OCI-LY3 (cell line): Measurements from ENCODE around the gene PTPRJ.

Source experiments
- CTCF ChIP-seq: fragments of 200-600, 300-600 bp; sonication (generic); IDR thresholded peaks from 2 replicates; pipeline ENCODE4 v1.5.1; 2014; ENCODE audit warnings: antibody characterized with exemption, low read length, low read depth
- EZH2phosphoT487 ChIP-seq: fragments of 200-600 bp; shearing (Covaris generic); IDR thresholded peaks from 2 replicates; pipeline ENCODE4 v1.6.1; 2018; ENCODE audit warnings: antibody characterized with exemption, mixed run types, low read depth

DNA sequence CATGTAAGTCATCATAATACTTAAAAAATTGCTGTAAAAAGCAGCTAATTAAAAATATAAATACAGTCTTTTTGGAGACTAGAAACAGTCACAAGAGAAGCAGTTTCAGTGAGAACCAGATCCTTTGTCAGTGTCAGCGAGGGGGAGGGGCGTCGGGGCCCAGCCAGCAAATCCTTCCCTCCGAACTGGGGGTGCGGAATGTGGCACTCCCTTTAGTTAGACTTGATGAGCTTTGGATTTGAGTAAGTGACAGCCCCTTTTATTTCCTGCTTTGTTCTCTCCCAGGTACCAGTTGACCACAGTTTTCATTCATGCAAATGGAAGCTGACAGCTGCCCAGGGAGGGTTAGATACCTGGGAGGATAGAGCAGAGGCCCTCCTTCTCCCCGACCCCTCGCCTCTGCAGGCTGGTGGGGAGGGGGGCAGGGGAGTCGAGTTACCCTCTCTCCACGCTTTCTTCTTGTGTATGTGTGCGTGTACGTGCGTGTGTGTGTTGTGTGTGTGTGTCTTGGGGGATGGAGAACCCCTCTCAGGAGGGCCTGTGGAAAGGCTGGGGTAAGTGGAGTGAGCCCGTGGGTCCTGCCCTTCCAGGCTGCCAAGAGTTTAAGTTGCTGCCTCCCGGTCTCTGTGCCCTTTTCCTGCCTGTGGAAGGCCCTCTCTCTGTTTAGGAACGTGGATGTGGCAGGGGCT, 38.3 kb downstream of the PTPRJ start:
- no peak for TF ChIP-seq CTCF
- no peak for TF ChIP-seq EZH2phosphoT487
